A549 (cell line): ENCODE data around the gene ADAP1.

Experiments used
- CBX2 ChIP-seq: fragments of 200-600 bp; sonication (generic); IDR thresholded peaks from 2 replicates; pipeline ENCODE4 v1.6.1; 2016; ENCODE audit warnings: low read depth, mild to moderate bottlenecking, borderline replicate concordance
- CHD2 ChIP-seq: fragments of 150-350 bp; IDR thresholded peaks from 2 replicates; pipeline ENCODE4 v1.6.1; 2014; ENCODE audit warnings: low read length; ENCODE audit not compliant: partially characterized antibody
- EP300 ChIP-seq, 2 experiments: fragments of >200 bp; sonication (Bioruptor Twin); formaldehyde crosslinking; IDR thresholded peaks; 2 replicates in 1 of 2; 3 replicates in 1 of 2; pipeline ENCODE4 v1.6.1; 2016 to 2017
- MAZ ChIP-seq: fragments of 150-350 bp; IDR thresholded peaks from 2 replicates; pipeline ENCODE4 v1.6.1; 2014; ENCODE audit warnings: antibody characterized with exemption, low read depth, low read length, borderline replicate concordance
- POLR2A ChIP-seq: IDR thresholded peaks from 2 replicates; pipeline ENCODE4 v1.6.1; 2012; ENCODE audit warnings: mild to moderate bottlenecking, low read length
- TF ChIP-seq, protein P1 (sequence below): IDR thresholded peaks from 2 replicates; pipeline ENCODE4 v1.6.1; 2012
- TF ChIP-seq, protein P2 (sequence below): fragments of >200 bp; sonication (Bioruptor Twin); formaldehyde crosslinking; IDR thresholded peaks from 3 replicates; pipeline ENCODE4 v1.5.1; 2016
- TF ChIP-seq, protein P3 (sequence below): fragments of 200-600 bp; sonication (generic); IDR thresholded peaks from 2 replicates; pipeline ENCODE4 v1.6.1; 2016; ENCODE audit warnings: antibody characterized with exemption, mild to moderate bottlenecking, moderate library complexity

DNA sequence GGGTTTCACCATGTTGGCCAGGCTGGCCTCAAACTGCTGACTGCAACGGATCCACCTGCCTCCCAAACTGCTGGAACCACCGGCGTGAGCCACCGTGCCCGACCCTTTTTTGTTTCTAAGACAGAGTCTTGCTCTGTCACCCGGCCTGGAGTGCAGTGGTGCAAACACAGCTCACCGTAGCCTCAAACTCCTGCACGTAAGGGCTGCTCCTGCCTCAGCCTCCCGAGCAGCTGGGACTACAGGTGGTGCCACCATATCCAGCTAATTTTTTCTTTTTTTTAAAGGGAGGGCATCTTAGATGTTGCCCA is 36.4 kb downstream of the ADAP1 start:
- TF ChIP-seq POLR2A = no peak
- no peak for TF ChIP-seq CHD2
- TF ChIP-seq EP300 (IDR thresholded peaks at IDR 0.05) = no peak
- TF ChIP-seq, protein P1, sequence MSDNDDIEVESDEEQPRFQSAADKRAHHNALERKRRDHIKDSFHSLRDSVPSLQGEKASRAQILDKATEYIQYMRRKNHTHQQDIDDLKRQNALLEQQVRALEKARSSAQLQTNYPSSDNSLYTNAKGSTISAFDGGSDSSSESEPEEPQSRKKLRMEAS = no peak
- TF ChIP-seq, protein P2, sequence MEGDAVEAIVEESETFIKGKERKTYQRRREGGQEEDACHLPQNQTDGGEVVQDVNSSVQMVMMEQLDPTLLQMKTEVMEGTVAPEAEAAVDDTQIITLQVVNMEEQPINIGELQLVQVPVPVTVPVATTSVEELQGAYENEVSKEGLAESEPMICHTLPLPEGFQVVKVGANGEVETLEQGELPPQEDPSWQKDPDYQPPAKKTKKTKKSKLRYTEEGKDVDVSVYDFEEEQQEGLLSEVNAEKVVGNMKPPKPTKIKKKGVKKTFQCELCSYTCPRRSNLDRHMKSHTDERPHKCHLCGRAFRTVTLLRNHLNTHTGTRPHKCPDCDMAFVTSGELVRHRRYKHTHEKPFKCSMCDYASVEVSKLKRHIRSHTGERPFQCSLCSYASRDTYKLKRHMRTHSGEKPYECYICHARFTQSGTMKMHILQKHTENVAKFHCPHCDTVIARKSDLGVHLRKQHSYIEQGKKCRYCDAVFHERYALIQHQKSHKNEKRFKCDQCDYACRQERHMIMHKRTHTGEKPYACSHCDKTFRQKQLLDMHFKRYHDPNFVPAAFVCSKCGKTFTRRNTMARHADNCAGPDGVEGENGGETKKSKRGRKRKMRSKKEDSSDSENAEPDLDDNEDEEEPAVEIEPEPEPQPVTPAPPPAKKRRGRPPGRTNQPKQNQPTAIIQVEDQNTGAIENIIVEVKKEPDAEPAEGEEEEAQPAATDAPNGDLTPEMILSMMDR = no peak
- TF ChIP-seq, protein P3, sequence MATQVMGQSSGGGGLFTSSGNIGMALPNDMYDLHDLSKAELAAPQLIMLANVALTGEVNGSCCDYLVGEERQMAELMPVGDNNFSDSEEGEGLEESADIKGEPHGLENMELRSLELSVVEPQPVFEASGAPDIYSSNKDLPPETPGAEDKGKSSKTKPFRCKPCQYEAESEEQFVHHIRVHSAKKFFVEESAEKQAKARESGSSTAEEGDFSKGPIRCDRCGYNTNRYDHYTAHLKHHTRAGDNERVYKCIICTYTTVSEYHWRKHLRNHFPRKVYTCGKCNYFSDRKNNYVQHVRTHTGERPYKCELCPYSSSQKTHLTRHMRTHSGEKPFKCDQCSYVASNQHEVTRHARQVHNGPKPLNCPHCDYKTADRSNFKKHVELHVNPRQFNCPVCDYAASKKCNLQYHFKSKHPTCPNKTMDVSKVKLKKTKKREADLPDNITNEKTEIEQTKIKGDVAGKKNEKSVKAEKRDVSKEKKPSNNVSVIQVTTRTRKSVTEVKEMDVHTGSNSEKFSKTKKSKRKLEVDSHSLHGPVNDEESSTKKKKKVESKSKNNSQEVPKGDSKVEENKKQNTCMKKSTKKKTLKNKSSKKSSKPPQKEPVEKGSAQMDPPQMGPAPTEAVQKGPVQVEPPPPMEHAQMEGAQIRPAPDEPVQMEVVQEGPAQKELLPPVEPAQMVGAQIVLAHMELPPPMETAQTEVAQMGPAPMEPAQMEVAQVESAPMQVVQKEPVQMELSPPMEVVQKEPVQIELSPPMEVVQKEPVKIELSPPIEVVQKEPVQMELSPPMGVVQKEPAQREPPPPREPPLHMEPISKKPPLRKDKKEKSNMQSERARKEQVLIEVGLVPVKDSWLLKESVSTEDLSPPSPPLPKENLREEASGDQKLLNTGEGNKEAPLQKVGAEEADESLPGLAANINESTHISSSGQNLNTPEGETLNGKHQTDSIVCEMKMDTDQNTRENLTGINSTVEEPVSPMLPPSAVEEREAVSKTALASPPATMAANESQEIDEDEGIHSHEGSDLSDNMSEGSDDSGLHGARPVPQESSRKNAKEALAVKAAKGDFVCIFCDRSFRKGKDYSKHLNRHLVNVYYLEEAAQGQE = no peak
- TF ChIP-seq CBX2 = no peak
- no peak for TF ChIP-seq MAZ
